Measurements from ENCODE around the gene SPRR2B. TPM values are rescaled to one million over a fixed set of nuclear protein-coding genes. Genes with fewer than 3 reads are reported as not detected.

The SPRR2B gene
- polyA plus RNA-seq, 1 donor (not counting 4 experiments of a cell fraction or from before 2014, with no cell fraction given) = 0.45 TPM

GRCh38 chr1:153058826-153059784, 12.3 kb downstream of the SPRR2B start:
- Histone ChIP-seq H3K36me3 (ENCODE audit: control insufficient read depth in 2 of 2, extremely low read depth in 1 of 2, insufficient read depth in 2 of 2, low read length in 2 of 2) (no peaks in the 10 kb centered on the region), H3K27me3 (ENCODE audit: control insufficient read depth, extremely low read depth, insufficient read depth, low read length) (no peaks in the 10 kb centered on the region), H3K79me2 (ENCODE audit: control insufficient read depth, insufficient read depth, low read length) (no peaks in the 10 kb centered on the region)

GRCh38 chr1:153058154-153058553, 13.3 kb downstream of the SPRR2B start:
- FAIRE-seq (no peak), DNase-seq (ENCODE audit: low read depth, low spot score) (no peak)
- H3K9me1 ChIP-seq (ENCODE audit: control insufficient read depth, extremely low read depth, insufficient read depth, low read length) = no peaks in the 10 kb centered on the region
- H3K4me2 ChIP-seq (ENCODE audit: control insufficient read depth, extremely low read depth, insufficient read depth, low read depth, low read length) = no peak overlapping the region
- no peak overlapping the region for H2AFZ ChIP-seq (ENCODE audit: control insufficient read depth, low read length)
- H3K4me1 ChIP-seq (ENCODE audit: control insufficient read depth, extremely low read depth, insufficient read depth, low read length) = peaks cover 20% of the 10 kb centered on the region
- no peaks in the 10 kb centered on the region for H3K36me3 ChIP-seq (ENCODE audit: control insufficient read depth in 2 of 2, extremely low read depth in 1 of 2, insufficient read depth in 2 of 2, low read length in 2 of 2)
- TF ChIP-seq, protein P1, sequence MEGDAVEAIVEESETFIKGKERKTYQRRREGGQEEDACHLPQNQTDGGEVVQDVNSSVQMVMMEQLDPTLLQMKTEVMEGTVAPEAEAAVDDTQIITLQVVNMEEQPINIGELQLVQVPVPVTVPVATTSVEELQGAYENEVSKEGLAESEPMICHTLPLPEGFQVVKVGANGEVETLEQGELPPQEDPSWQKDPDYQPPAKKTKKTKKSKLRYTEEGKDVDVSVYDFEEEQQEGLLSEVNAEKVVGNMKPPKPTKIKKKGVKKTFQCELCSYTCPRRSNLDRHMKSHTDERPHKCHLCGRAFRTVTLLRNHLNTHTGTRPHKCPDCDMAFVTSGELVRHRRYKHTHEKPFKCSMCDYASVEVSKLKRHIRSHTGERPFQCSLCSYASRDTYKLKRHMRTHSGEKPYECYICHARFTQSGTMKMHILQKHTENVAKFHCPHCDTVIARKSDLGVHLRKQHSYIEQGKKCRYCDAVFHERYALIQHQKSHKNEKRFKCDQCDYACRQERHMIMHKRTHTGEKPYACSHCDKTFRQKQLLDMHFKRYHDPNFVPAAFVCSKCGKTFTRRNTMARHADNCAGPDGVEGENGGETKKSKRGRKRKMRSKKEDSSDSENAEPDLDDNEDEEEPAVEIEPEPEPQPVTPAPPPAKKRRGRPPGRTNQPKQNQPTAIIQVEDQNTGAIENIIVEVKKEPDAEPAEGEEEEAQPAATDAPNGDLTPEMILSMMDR (optimal IDR thresholded peaks at IDR 0.05 in 1 of 3, IDR thresholded peaks at IDR 0.05 in 1 of 3, conservative IDR thresholded peaks at IDR 0.05 in 1 of 3; ENCODE audit: extremely low read depth in 1 of 3, insufficient read depth in 2 of 3, low read length in 3 of 3) = no peak
- no peak for TF ChIP-seq EZH2 (IDR thresholded peaks at IDR 0.05; ENCODE audit: low read length)
- no peaks in the 10 kb centered on the region for H3K27me3 ChIP-seq (ENCODE audit: control insufficient read depth, extremely low read depth, insufficient read depth, low read length)
- no peaks in the 10 kb centered on the region for H3K9me3 ChIP-seq (ENCODE audit: control insufficient read depth, low read depth, low read length)
- dilution Hi-C loops (cut with MboI; ENCODE audit: extremely low pct_ligation_motif_present, low sequenced_read_pairs) = no loop called here
- no peaks in the 10 kb centered on the region for H4K20me1 ChIP-seq (ENCODE audit: control insufficient read depth, extremely low read depth, insufficient read depth, low read length)
- H3K79me2 ChIP-seq (ENCODE audit: control insufficient read depth, insufficient read depth, low read length) = no peaks in the 10 kb centered on the region
- no peak overlapping the region for H3K9ac ChIP-seq (ENCODE audit: control insufficient read depth, extremely low read depth, insufficient read depth, low read length)
- H3K4me3 ChIP-seq (ENCODE audit: control insufficient read depth in 2 of 3, extremely low read depth in 1 of 3, insufficient read depth in 2 of 3, low read depth in 1 of 3, low read length in 3 of 3) = no peak overlapping the region
- H3K27ac ChIP-seq (ENCODE audit: control insufficient read depth, insufficient read depth, low read length) = no peak overlapping the region

More at GRCh38 chr1:153058826-153059784, 12.3 kb downstream of the SPRR2B start:
- Histone ChIP-seq H3K9me1 (ENCODE audit: control insufficient read depth, extremely low read depth, insufficient read depth, low read length) (no peaks in the 10 kb centered on the region), H3K4me3 (ENCODE audit: control insufficient read depth in 2 of 3, extremely low read depth in 1 of 3, insufficient read depth in 2 of 3, low read depth in 1 of 3, low read length in 3 of 3) (no peak overlapping the region), H2AFZ (ENCODE audit: control insufficient read depth, low read length) (no peak overlapping the region), H3K27ac (ENCODE audit: control insufficient read depth, insufficient read depth, low read length) (no peak overlapping the region), H3K9ac (ENCODE audit: control insufficient read depth, extremely low read depth, insufficient read depth, low read length) (no peak overlapping the region), H3K9me3 (ENCODE audit: control insufficient read depth, low read depth, low read length) (no peaks in the 10 kb centered on the region), H3K4me2 (ENCODE audit: control insufficient read depth, extremely low read depth, insufficient read depth, low read depth, low read length) (no peak overlapping the region), H4K20me1 (ENCODE audit: control insufficient read depth, extremely low read depth, insufficient read depth, low read length) (no peaks in the 10 kb centered on the region), H3K4me1 (ENCODE audit: control insufficient read depth, extremely low read depth, insufficient read depth, low read length) (peaks cover 20% of the 10 kb centered on the region)
- DNase-seq (ENCODE audit: low read depth, low spot score) = no peak
- peak; percentile 57 for FAIRE-seq
- TF ChIP-seq EZH2 (IDR thresholded peaks at IDR 0.05; ENCODE audit: low read length) = no peak
- TF ChIP-seq, protein P1 (optimal IDR thresholded peaks at IDR 0.05 in 1 of 3, IDR thresholded peaks at IDR 0.05 in 1 of 3, conservative IDR thresholded peaks at IDR 0.05 in 1 of 3; ENCODE audit: extremely low read depth in 1 of 3, insufficient read depth in 2 of 3, low read length in 3 of 3) = no peak
- dilution Hi-C loops (cut with MboI; ENCODE audit: extremely low pct_ligation_motif_present, low sequenced_read_pairs) = no loop called here
